IPS-NIHi11 (cell line): ENCODE results near the gene WWTR1.

Experiments
- DNase-seq: peaks from one replicate; pipeline ENCODE4 v3.0.0; 2012; ENCODE audit warnings: mixed read lengths, low spot score

The WWTR1 gene

DNA sequence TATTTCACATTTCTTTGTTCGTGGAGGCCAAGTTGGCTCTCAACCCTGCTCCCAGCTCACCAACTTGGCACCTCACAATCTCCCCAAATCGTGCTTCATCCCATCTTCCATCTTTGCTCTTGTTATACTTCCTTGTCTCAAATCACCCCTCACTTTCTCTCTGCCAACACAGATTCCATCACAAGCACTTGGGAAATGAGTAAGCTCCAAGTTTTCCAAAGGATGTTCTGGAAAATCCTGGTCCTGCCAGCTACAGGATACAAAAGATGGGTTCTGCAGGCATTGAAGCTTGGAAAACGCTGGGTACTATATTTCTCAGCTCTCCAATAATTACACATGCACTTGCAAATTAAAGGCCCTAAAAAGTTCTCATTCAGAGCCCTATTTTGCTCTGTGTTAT lies 187.4 kb downstream of the WWTR1 start:
- DNase-seq: no peak

- no peak for DNase-seq
These were observed 189.2 kb downstream of the WWTR1 start for GRCh38 chr3:149468504-149469212.
